ENCODE data around the gene SPIC. TPM values are rescaled to one million over a fixed set of nuclear protein-coding genes. Genes with fewer than 3 reads are reported as not detected.

Gene SPIC
- total and polyA plus RNA-seq, 4 donors, result 0.32 to 17.7 (median 1.8) TPM

DNA sequence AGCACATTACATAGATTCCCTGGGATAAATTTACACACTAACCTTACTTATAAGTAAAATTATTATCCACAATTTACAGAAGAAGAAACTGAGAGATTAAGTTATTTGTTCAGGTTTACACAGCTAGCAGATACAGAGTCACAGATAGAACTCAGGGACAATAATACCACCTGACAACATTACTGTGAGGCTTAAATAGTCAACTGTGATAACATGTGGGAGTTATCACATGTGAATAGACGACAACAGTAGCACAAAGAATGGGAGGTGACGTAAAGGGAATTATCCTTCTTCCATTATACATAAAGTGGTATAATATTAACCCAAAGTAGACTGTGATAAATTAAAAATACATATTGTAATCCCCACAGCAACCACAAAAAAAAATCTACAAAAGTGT lies 6.2 kb upstream of the SPIC start:
- Histone ChIP-seq H3K36me3 (ENCODE audit: control insufficient read depth in 4 of 4, insufficient read depth in 3 of 4, low read depth in 1 of 4, low read length in 3 of 4) (no peaks in the 10 kb centered on the region), H3K4me3 (ENCODE audit: low read depth in 1 of 3, low read length in 3 of 3) (no peak overlapping the region), H3K4me1 (ENCODE audit: control insufficient read depth in 4 of 4, insufficient read depth in 4 of 4, low read length in 3 of 4) (no peaks in the 10 kb centered on the region), H3K9me3 (ENCODE audit: control insufficient read depth in 4 of 4, low read length in 3 of 4) (no peaks in the 10 kb centered on the region), H3K27me3 (ENCODE audit: control insufficient read depth in 4 of 4, insufficient read depth in 4 of 4, low read length in 3 of 4) (no peaks in the 10 kb centered on the region), H3K27ac (ENCODE audit: low read depth in 1 of 2, low read length in 2 of 2) (no peak overlapping the region), H3K9ac (ENCODE audit: low read depth in 1 of 2, low read length in 2 of 2) (no peak overlapping the region)
- WGBS, result 84% methylated on average over 2 of the region's 2 CpGs
- TF ChIP-seq GABPA (IDR thresholded peaks at IDR 0.05 in 1 of 2, conservative IDR thresholded peaks at IDR 0.05 in 1 of 2) (no peak), RXRA (IDR thresholded peaks at IDR 0.05) (no peak), NR2F2 (IDR thresholded peaks at IDR 0.05) (no peak), FOXA1 (IDR thresholded peaks at IDR 0.05) (no peak), RAD21 (IDR thresholded peaks at IDR 0.05) (no peak), SP1 (IDR thresholded peaks at IDR 0.05) (no peak), EGR1 (IDR thresholded peaks at IDR 0.05; ENCODE audit: low read depth in 2 of 2) (no peak), JUND (IDR thresholded peaks at IDR 0.05) (no peak), HNF4G (IDR thresholded peaks at IDR 0.05) (no peak), FOXA2 (IDR thresholded peaks at IDR 0.05) (no peak), HNF4A (conservative IDR thresholded peaks at IDR 0.05) (no peak), YY1 (IDR thresholded peaks at IDR 0.05) (no peak), TAF1 (conservative IDR thresholded peaks at IDR 0.05) (no peak)
- TF ChIP-seq, protein P1, sequence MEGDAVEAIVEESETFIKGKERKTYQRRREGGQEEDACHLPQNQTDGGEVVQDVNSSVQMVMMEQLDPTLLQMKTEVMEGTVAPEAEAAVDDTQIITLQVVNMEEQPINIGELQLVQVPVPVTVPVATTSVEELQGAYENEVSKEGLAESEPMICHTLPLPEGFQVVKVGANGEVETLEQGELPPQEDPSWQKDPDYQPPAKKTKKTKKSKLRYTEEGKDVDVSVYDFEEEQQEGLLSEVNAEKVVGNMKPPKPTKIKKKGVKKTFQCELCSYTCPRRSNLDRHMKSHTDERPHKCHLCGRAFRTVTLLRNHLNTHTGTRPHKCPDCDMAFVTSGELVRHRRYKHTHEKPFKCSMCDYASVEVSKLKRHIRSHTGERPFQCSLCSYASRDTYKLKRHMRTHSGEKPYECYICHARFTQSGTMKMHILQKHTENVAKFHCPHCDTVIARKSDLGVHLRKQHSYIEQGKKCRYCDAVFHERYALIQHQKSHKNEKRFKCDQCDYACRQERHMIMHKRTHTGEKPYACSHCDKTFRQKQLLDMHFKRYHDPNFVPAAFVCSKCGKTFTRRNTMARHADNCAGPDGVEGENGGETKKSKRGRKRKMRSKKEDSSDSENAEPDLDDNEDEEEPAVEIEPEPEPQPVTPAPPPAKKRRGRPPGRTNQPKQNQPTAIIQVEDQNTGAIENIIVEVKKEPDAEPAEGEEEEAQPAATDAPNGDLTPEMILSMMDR (IDR thresholded peaks at IDR 0.05; ENCODE audit: low read depth, low read length, missing input control), result no peak
- TF ChIP-seq, protein P2, sequence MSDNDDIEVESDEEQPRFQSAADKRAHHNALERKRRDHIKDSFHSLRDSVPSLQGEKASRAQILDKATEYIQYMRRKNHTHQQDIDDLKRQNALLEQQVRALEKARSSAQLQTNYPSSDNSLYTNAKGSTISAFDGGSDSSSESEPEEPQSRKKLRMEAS (IDR thresholded peaks at IDR 0.05), result no peak
- TF ChIP-seq, protein P3, sequence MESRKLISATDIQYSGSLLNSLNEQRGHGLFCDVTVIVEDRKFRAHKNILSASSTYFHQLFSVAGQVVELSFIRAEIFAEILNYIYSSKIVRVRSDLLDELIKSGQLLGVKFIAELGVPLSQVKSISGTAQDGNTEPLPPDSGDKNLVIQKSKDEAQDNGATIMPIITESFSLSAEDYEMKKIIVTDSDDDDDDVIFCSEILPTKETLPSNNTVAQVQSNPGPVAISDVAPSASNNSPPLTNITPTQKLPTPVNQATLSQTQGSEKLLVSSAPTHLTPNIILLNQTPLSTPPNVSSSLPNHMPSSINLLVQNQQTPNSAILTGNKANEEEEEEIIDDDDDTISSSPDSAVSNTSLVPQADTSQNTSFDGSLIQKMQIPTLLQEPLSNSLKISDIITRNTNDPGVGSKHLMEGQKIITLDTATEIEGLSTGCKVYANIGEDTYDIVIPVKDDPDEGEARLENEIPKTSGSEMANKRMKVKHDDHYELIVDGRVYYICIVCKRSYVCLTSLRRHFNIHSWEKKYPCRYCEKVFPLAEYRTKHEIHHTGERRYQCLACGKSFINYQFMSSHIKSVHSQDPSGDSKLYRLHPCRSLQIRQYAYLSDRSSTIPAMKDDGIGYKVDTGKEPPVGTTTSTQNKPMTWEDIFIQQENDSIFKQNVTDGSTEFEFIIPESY (IDR thresholded peaks at IDR 0.05), result no peak
- TF ChIP-seq, protein P4, sequence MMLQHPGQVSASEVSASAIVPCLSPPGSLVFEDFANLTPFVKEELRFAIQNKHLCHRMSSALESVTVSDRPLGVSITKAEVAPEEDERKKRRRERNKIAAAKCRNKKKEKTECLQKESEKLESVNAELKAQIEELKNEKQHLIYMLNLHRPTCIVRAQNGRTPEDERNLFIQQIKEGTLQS (IDR thresholded peaks at IDR 0.05), result no peak
- TF ChIP-seq, protein P5, sequence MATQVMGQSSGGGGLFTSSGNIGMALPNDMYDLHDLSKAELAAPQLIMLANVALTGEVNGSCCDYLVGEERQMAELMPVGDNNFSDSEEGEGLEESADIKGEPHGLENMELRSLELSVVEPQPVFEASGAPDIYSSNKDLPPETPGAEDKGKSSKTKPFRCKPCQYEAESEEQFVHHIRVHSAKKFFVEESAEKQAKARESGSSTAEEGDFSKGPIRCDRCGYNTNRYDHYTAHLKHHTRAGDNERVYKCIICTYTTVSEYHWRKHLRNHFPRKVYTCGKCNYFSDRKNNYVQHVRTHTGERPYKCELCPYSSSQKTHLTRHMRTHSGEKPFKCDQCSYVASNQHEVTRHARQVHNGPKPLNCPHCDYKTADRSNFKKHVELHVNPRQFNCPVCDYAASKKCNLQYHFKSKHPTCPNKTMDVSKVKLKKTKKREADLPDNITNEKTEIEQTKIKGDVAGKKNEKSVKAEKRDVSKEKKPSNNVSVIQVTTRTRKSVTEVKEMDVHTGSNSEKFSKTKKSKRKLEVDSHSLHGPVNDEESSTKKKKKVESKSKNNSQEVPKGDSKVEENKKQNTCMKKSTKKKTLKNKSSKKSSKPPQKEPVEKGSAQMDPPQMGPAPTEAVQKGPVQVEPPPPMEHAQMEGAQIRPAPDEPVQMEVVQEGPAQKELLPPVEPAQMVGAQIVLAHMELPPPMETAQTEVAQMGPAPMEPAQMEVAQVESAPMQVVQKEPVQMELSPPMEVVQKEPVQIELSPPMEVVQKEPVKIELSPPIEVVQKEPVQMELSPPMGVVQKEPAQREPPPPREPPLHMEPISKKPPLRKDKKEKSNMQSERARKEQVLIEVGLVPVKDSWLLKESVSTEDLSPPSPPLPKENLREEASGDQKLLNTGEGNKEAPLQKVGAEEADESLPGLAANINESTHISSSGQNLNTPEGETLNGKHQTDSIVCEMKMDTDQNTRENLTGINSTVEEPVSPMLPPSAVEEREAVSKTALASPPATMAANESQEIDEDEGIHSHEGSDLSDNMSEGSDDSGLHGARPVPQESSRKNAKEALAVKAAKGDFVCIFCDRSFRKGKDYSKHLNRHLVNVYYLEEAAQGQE (IDR thresholded peaks at IDR 0.05), result no peak
- no peak for DNase-seq (ENCODE audit: low spot score)

Measured in liver (tissue), 9 donors.